ENCODE measurements around the gene PPARGC1A.

The PPARGC1A gene

GRCh38 chr4:23889814-23890341 is at the start of gene PPARGC1A:
Gene PPARGC1A (minus strand): TSS chr4:23890047. CDS start chr4:23889957, 90 bp downstream.
- DNase-seq, result no peak

- DNase-seq, result no peak
Measured at GRCh38 chr4:23938796-23939195, 48.9 kb upstream of the PPARGC1A start.

- DNase-seq, result no peak
Measured at GRCh38 chr4:23937173-23937572, 47.3 kb upstream of the PPARGC1A start.

- DNase-seq, result no peak
Measured at GRCh38 chr4:23934915-23935314, 45.1 kb upstream of the PPARGC1A start.

GRCh38 chr4:23934223-23934622 is 44.4 kb upstream of the PPARGC1A start:
- DNase-seq, result no peak

- DNase-seq, result no peak
Measured at GRCh38 chr4:23932901-23933308, 43.1 kb upstream of the PPARGC1A start.

GRCh38 chr4:23932186-23932585 is 42.3 kb upstream of the PPARGC1A start:
- DNase-seq, result no peak

- no peak for DNase-seq
Measured at GRCh38 chr4:23931489-23931830, 41.6 kb upstream of the PPARGC1A start.

GRCh38 chr4:23930750-23931488 is 41.1 kb upstream of the PPARGC1A start:
- DNase-seq, result no peak

GRCh38 chr4:23929248-23929647 is 39.4 kb upstream of the PPARGC1A start:
- no peak for DNase-seq

GRCh38 chr4:23924556-23924955 is 34.7 kb upstream of the PPARGC1A start:
- DNase-seq, result no peak

GRCh38 chr4:23923840-23924239 is 34.0 kb upstream of the PPARGC1A start:
- no peak for DNase-seq

- DNase-seq, result no peak
Measured at GRCh38 chr4:23923141-23923540, 33.3 kb upstream of the PPARGC1A start.

- no peak for DNase-seq
Measured at GRCh38 chr4:23922541-23923111, 32.8 kb upstream of the PPARGC1A start.

- no peak for DNase-seq
Measured at GRCh38 chr4:23922013-23922412, 32.2 kb upstream of the PPARGC1A start.

GRCh38 chr4:23921447-23921845 is 31.6 kb upstream of the PPARGC1A start:
- DNase-seq, result no peak

GRCh38 chr4:23920716-23921446 is 31.0 kb upstream of the PPARGC1A start:
- no peak for DNase-seq

- no peak for DNase-seq
Measured at GRCh38 chr4:23920296-23920695, 30.4 kb upstream of the PPARGC1A start.

GRCh38 chr4:23916282-23916681 is 26.4 kb upstream of the PPARGC1A start:
- no peak for DNase-seq

- no peak for DNase-seq
Measured at GRCh38 chr4:23915459-23916132, 25.7 kb upstream of the PPARGC1A start.

GRCh38 chr4:23911675-23912455 is 22.0 kb upstream of the PPARGC1A start:
- no peak for DNase-seq

GRCh38 chr4:23909671-23910070 is 19.8 kb upstream of the PPARGC1A start:
- DNase-seq, result no peak

- no peak for DNase-seq
Measured at GRCh38 chr4:23906839-23907238, 17.0 kb upstream of the PPARGC1A start.
